ENCODE data around the gene GLUD2. TPM values are rescaled to one million over a fixed set of nuclear protein-coding genes. Genes with fewer than 3 reads are reported as not detected.

GLUD2 gene
- total RNA-seq, 2 experiments from 2014 or later = 0.41 TPM; not detected in 1

DNA sequence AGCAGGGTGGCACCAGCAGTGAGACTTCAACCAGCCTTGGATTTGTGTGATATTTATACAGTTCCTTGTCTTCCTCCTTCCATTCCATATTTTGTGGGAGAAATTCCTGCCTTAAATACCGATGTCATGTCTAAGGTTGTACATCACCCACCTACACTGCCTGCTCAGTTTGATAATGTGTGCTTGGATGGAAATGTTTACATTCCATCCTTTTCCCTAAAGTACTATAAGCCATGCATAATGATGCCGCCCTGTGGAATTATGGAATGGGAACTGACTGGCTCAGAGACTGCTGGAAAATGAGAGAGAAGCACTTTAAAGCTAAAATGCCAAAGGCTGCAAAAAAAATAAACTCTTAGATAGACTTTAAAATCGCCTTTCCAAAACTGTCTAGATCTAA lies 11.3 kb upstream of the GLUD2 start:
- intact Hi-C loops (cut with micrococcal nuclease; ENCODE audit: unreplicated experiment) = no loop called here
- no TSS peak for BruUV-seq (replicated peaks)
- H3K4me3 ChIP-seq (ENCODE audit: low read depth, low read length, poor library complexity, severe bottlenecking) = no peak overlapping the region
- CTCF ChIA-PET (ENCODE audit: unreplicated experiment) = no interaction called here
- TF ChIP-seq, protein P1, sequence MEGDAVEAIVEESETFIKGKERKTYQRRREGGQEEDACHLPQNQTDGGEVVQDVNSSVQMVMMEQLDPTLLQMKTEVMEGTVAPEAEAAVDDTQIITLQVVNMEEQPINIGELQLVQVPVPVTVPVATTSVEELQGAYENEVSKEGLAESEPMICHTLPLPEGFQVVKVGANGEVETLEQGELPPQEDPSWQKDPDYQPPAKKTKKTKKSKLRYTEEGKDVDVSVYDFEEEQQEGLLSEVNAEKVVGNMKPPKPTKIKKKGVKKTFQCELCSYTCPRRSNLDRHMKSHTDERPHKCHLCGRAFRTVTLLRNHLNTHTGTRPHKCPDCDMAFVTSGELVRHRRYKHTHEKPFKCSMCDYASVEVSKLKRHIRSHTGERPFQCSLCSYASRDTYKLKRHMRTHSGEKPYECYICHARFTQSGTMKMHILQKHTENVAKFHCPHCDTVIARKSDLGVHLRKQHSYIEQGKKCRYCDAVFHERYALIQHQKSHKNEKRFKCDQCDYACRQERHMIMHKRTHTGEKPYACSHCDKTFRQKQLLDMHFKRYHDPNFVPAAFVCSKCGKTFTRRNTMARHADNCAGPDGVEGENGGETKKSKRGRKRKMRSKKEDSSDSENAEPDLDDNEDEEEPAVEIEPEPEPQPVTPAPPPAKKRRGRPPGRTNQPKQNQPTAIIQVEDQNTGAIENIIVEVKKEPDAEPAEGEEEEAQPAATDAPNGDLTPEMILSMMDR (conservative IDR thresholded peaks at IDR 0.05; ENCODE audit: low read length) = no peak
- no peak for TF ChIP-seq EZH2phosphoT487 (IDR thresholded peaks at IDR 0.05; ENCODE audit: borderline replicate concordance, low read depth, low read length)
- no peak overlapping the region for H3K27ac ChIP-seq (ENCODE audit: low read depth, low read length, poor library complexity, severe bottlenecking)
- no peak overlapping the region for H3K4me2 ChIP-seq (ENCODE audit: low read length)
- POLR2A ChIA-PET = interaction anchor here (0.6 kb wide), 1 partner anchor 26 kb away, joined by 3 read pairs; no protein-coding TSS in a partner anchor
- no peaks in the 10 kb centered on the region for H3K9me3 ChIP-seq (ENCODE audit: low read length)
- no peaks in the 10 kb centered on the region for H3K79me2 ChIP-seq (ENCODE audit: insufficient read depth, low read depth, low read length)
- DNase-seq (ENCODE audit: low spot score) = no peak
- no peaks in the 10 kb centered on the region for H3K36me3 ChIP-seq (ENCODE audit: insufficient read depth, low read length)
- no peaks in the 10 kb centered on the region for H3K9me2 ChIP-seq (ENCODE audit: insufficient read depth, low read length)
- no peaks in the 10 kb centered on the region for H4K20me1 ChIP-seq (ENCODE audit: insufficient read depth, low read length)
- no peak overlapping the region for H2AFZ ChIP-seq (ENCODE audit: low read length)
- no peaks in the 10 kb centered on the region for H3K4me1 ChIP-seq (ENCODE audit: insufficient read depth, low read length, poor library complexity, severe bottlenecking)

DNA sequence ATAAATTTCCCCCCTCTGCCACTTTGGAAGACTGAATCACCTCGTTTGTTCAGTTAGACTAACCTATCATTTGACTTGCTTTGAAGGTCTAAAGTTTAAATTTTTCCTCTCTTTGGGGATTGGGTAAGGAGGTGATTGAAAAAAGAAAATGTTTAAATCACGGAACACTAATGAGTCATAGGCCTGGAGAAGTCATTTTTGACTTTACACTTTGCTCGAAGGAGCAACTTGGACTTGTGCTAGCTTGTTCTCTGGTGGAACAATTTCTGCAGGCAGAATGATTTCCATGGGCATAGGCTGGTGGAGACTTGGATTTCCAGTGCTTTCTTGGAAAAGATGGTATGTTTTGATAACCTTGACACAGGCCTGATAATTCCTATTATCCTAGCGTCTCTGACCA lies 10.5 kb upstream of the GLUD2 start:
- Histone ChIP-seq H3K4me1 (ENCODE audit: insufficient read depth, low read length, poor library complexity, severe bottlenecking) (no peaks in the 10 kb centered on the region), H3K27ac (ENCODE audit: low read depth, low read length, poor library complexity, severe bottlenecking) (no peak overlapping the region), H2AFZ (ENCODE audit: low read length) (no peak overlapping the region), H4K20me1 (ENCODE audit: insufficient read depth, low read length) (no peaks in the 10 kb centered on the region), H3K4me3 (ENCODE audit: low read depth, low read length, poor library complexity, severe bottlenecking) (no peak overlapping the region), H3K4me2 (ENCODE audit: low read length) (no peak overlapping the region), H3K9me3 (ENCODE audit: low read length) (no peaks in the 10 kb centered on the region), H3K79me2 (ENCODE audit: insufficient read depth, low read depth, low read length) (no peaks in the 10 kb centered on the region), H3K9me2 (ENCODE audit: insufficient read depth, low read length) (no peaks in the 10 kb centered on the region), H3K36me3 (ENCODE audit: insufficient read depth, low read length) (no peaks in the 10 kb centered on the region)
- DNase-seq (ENCODE audit: low spot score) = no peak
- intact Hi-C loops (cut with micrococcal nuclease; ENCODE audit: unreplicated experiment) = no loop called here
- ChIA-PET CTCF (ENCODE audit: unreplicated experiment) (no interaction called here), POLR2A (interaction anchor here (0.6 kb wide), 1 partner anchor 25 kb away, joined by 3 read pairs; no protein-coding TSS in a partner anchor)
- TF ChIP-seq, protein P1 (conservative IDR thresholded peaks at IDR 0.05; ENCODE audit: low read length) = no peak
- no peak for TF ChIP-seq EZH2phosphoT487 (IDR thresholded peaks at IDR 0.05; ENCODE audit: borderline replicate concordance, low read depth, low read length)
- BruUV-seq (replicated peaks) = no TSS peak

DNA sequence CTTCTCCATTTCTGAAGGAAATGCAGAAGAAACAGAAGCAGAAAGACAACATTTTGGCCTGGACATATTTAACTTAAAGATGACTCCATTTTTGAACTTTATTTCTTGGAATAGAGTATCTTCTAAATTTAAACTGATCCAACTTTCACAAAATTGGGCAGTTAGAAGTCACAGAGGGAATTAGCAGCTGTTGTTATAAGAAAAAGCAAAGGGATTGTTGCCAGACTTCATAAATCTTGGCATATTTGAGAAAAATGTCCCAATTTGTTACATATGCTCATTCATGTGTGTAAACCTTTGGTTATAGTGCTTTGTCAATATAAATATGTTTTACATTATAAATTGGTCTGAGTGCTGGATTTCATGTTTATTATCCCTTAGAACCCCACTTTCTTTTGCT lies 3.4 kb downstream of the GLUD2 start:
- Histone ChIP-seq H3K36me3 (ENCODE audit: insufficient read depth, low read length) (no peaks in the 10 kb centered on the region), H3K79me2 (ENCODE audit: insufficient read depth, low read depth, low read length) (no peaks in the 10 kb centered on the region), H3K9me3 (ENCODE audit: low read length) (no peaks in the 10 kb centered on the region), H3K4me2 (ENCODE audit: low read length) (no peak overlapping the region), H2AFZ (ENCODE audit: low read length) (no peak overlapping the region), H3K4me1 (ENCODE audit: insufficient read depth, low read length, poor library complexity, severe bottlenecking) (no peaks in the 10 kb centered on the region), H4K20me1 (ENCODE audit: insufficient read depth, low read length) (no peaks in the 10 kb centered on the region), H3K4me3 (ENCODE audit: low read depth, low read length, poor library complexity, severe bottlenecking) (no peak overlapping the region), H3K9me2 (ENCODE audit: insufficient read depth, low read length) (no peaks in the 10 kb centered on the region), H3K27ac (ENCODE audit: low read depth, low read length, poor library complexity, severe bottlenecking) (no peak overlapping the region)
- no peak for DNase-seq (ENCODE audit: low spot score)
- ChIA-PET POLR2A (no interaction called here), CTCF (ENCODE audit: unreplicated experiment) (no interaction called here)
- TF ChIP-seq EZH2phosphoT487 (IDR thresholded peaks at IDR 0.05; ENCODE audit: borderline replicate concordance, low read depth, low read length) = no peak
- TF ChIP-seq, protein P1 (conservative IDR thresholded peaks at IDR 0.05; ENCODE audit: low read length) = no peak
- intact Hi-C loops (cut with micrococcal nuclease; ENCODE audit: unreplicated experiment) = no loop called here
- no TSS peak for BruUV-seq (replicated peaks)
